Heart right ventricle (tissue), 16 donors: Measurements from ENCODE around the gene FRMD3. TPM values are rescaled to one million over a fixed set of nuclear protein-coding genes. Genes with fewer than 3 reads are reported as not detected.

ENCODE experiments used
- ATAC-seq, 8 donors: fragments of 200-7000 bp; cut with Tn5 transposase; one replicate each; pipeline ENCODE4 v1.9.1; 2020; ENCODE audit warnings: mild to moderate bottlenecking in 8 of 8, moderate library complexity in 8 of 8, moderate number of reproducible peaks in 1 of 8
- DNase-seq, 2 donors: peaks; one replicate each; pipeline ENCODE4 v3.0.0-alpha.2; 2020
- H3K27ac ChIP-seq, 10 donors: fragments of 200-600 bp; sonication (generic) in 2 of 10; one replicate each; pipeline versions ENCODE4 v1.5.0 to v1.8.0; 2020 to 2022; ENCODE audit warnings: mild to moderate bottlenecking in 3 of 10
- H3K27me3 ChIP-seq, 7 donors: fragments of 200-600 bp; one replicate each; pipeline ENCODE4 v1.8.0; 2021 to 2022; ENCODE audit warnings: mild to moderate bottlenecking in 2 of 7
- H3K36me3 ChIP-seq, 9 donors: fragments of 200-600 bp; sonication (generic) in 1 of 9; one replicate each; pipeline versions ENCODE4 v1.5.0 to v1.8.0; 2020 to 2022; ENCODE audit warnings: mild to moderate bottlenecking in 2 of 9
- H3K4me1 ChIP-seq, 9 donors: fragments of 200-600 bp; sonication (generic) in 1 of 9; one replicate each; pipeline versions ENCODE4 v1.5.0 to v1.8.0; 2020 to 2022; ENCODE audit warnings: mild to moderate bottlenecking in 4 of 9
- H3K4me3 ChIP-seq, 10 donors: fragments of 200-600 bp; sonication (generic) in 2 of 10; one replicate each; pipeline versions ENCODE4 v1.5.0 to v1.8.0; 2020 to 2022; ENCODE audit warnings: mild to moderate bottlenecking in 7 of 10, moderate library complexity in 2 of 10
- H3K9me3 ChIP-seq, 11 donors: fragments of 200-600 bp in 10 of 11; sonication (generic) in 2 of 11; one replicate each; pipeline versions ENCODE4 v1.5.0 to v1.8.0; 2013 to 2022; ENCODE audit warnings: mild to moderate bottlenecking in 2 of 11, control low read depth in 1 of 11, moderate library complexity in 1 of 11
- CTCF ChIP-seq, 9 donors: fragments of 200-600 bp; sonication (generic) in 2 of 9; IDR thresholded peaks; one replicate each; pipeline versions ENCODE4 v1.5.0 to v1.8.0; 2021 to 2022; ENCODE audit warnings: antibody characterized with exemption in 9 of 9, mild to moderate bottlenecking in 5 of 9, moderate library complexity in 1 of 9
- WGBS, 2 donors: extraction: QIAGEN DNeasy Blood & Tissue Kit; methylation state at CpG; one replicate each; pipeline ENCODE4 v1.1.7; 2013; ENCODE audit warnings: inconsistent platforms in 1 of 2; 5-methylcytosine and 5-hydroxymethylcytosine counted together
- intact Hi-C, 10 donors: fragments of 100-400 bp; cut with DNase I; formaldehyde crosslinking; loops; one replicate each; pipeline versions ENCODE4 v1.11.1 to v1.14.2; 2022
- polyA plus RNA-seq, 2 donors: library from polyadenylated mRNA; stranded (reverse); fragments of 200-250 nt; gene quantifications; one replicate each; pipeline ENCODE4 v1.2.3, GENCODE V29; 2013
- total RNA-seq, 10 donors: library from RNA; stranded (reverse); fragmentation: NEBNext Ultra II Directional in 3 of 10; extraction: Animal tissue kit (Norgen Biotek cat#: 25700) in 3 of 10; gene quantifications; one replicate each; pipeline versions ENCODE4 v1.2.1 to v1.2.4, GENCODE V29; 2021 to 2023
- donor health status: Arrhythmogenic right ventricular cardiomyopathy.
- donor health status: ischemic (EF 13 %, LVEDD 7.1; RV severe dilation, severe dysfunction).
- donor health status: healthy with polysubstance abuse.
- donor health status: DM: no; HTN: yes; CAD: no.
- donor health status: DM: no; HTN: no; CAD: no.
- donor health status: ischemic (EF 25% LVEDD 6.9; RV normal size, moderate dysfunction).
- donor health status: ischemic (EF 25% LVEDD 5.7; RV mildly dilated, moderate dysfunction).
- donor health status: healthy.
- donor health status: DM: yes; HTN: yes; CAD: no.
- donor health status: Ischemic cardiomyopathy.
- donor health status: ischemic (EF 35%, LVEDD 5.7; RV mildly dilated, moderate dysfunction).
- donor health status: nonischemic (EF 11% LVEDD 7.7; RV severe dilation, severe dysfunction).
- donor health status: DM: yes; HTN: yes; CAD: no.
- donor health status: PGD.
- donor health status: ischemic (EF 29% LVEDD 5.4; RV normal size, mild dysfunction).
- donor health status: nonischemic (EF 23%, LVEDD 6.1; RV moderate dilation, normal function).

The FRMD3 gene
- total and polyA plus RNA-seq, 12 donors = 23.1 to 145 (median 98.8) TPM

GRCh38 chr9:83435301-83435700 is 102.9 kb downstream of the FRMD3 start:
- TF ChIP-seq CTCF (IDR thresholded peaks at IDR 0.05) = no peak
- peaks cover 10 to 47% (median 32%) of the 10 kb centered on the region in 9 donors for H3K4me1 ChIP-seq
- no peaks in the 10 kb centered on the region for H3K36me3 ChIP-seq
- H3K4me3 ChIP-seq = no peak overlapping the region
- no peaks in the 10 kb centered on the region for H3K27me3 ChIP-seq
- intact Hi-C loops = loop anchor here in 1 of 10 donors (10.0 kb wide), 1 partner anchor 90 kb away; no protein-coding TSS in a partner anchor
- H3K27ac ChIP-seq = no peak overlapping the region
- H3K9me3 ChIP-seq = no peaks in the 10 kb centered on the region
- DNase-seq (no peak), ATAC-seq (no peak)
- WGBS, 2 donors = 89 to 92% methylated on average over 4 of the region's 4 CpGs

GRCh38 chr9:83434254-83434653 is 103.9 kb downstream of the FRMD3 start:
- no peaks in the 10 kb centered on the region for H3K9me3 ChIP-seq
- DNase-seq = no peak
- H3K27me3 ChIP-seq = no peaks in the 10 kb centered on the region
- H3K4me3 ChIP-seq = no peak overlapping the region
- peaks cover 10 to 47% (median 32%) of the 10 kb centered on the region in 9 donors for H3K4me1 ChIP-seq
- intact Hi-C loops = loop anchor here in 4 of 10 donors (5.0 to 10.0 kb wide), 3 partner anchors 38 to 103 kb away; partner anchors contain the start of gene FRMD3 (in 1 of the 4)
- ATAC-seq = no peak
- no peak for TF ChIP-seq CTCF (IDR thresholded peaks at IDR 0.05)
- WGBS, 2 donors = 86 to 97% methylated on average over 1 of the region's 1 CpG
- H3K27ac ChIP-seq = peak overlapping the region in 4 of 10 donors; percentile 4 to 63 (median 19)
- no peaks in the 10 kb centered on the region for H3K36me3 ChIP-seq

- intact Hi-C loops = loop anchor here in 4 of 10 donors (2.0 to 10.0 kb wide), 4 partner anchors 38 to 103 kb away; partner anchors contain the start of gene FRMD3 (in 1 of the 4)
- no peak for ATAC-seq
- peaks cover 10 to 47% (median 32%) of the 10 kb centered on the region in 9 donors for H3K4me1 ChIP-seq
Observed at GRCh38 chr9:83433846-83434245, 104.4 kb downstream of the FRMD3 start.

GRCh38 chr9:83432877-83433550 is 105.2 kb downstream of the FRMD3 start:
- ATAC-seq = no peak
- 86 to 92% methylated on average over 2 of the region's 2 CpGs for WGBS, 2 donors
- H3K27ac ChIP-seq = peak overlapping the region in 5 of 10 donors; percentile 45 to 70 (median 63)

More at GRCh38 chr9:83433846-83434245, 104.4 kb downstream of the FRMD3 start:
- Histone ChIP-seq H3K9me3 (no peaks in the 10 kb centered on the region), H3K4me3 (no peak overlapping the region), H3K36me3 (no peaks in the 10 kb centered on the region), H3K27me3 (no peaks in the 10 kb centered on the region), H3K27ac (peak overlapping the region in 4 of 10 donors; percentile 4 to 63 (median 19))
- WGBS, 2 donors = 96 to 97% methylated on average over 1 of the region's 1 CpG
- no peak for DNase-seq
- no peak for TF ChIP-seq CTCF (IDR thresholded peaks at IDR 0.05)

More at GRCh38 chr9:83432877-83433550, 105.2 kb downstream of the FRMD3 start:
- Histone ChIP-seq H3K9me3 (no peaks in the 10 kb centered on the region), H3K36me3 (no peaks in the 10 kb centered on the region), H3K4me3 (no peak overlapping the region), H3K27me3 (no peaks in the 10 kb centered on the region), H3K4me1 (peaks cover 10 to 47% (median 32%) of the 10 kb centered on the region in 9 donors)
- intact Hi-C loops = loop anchor here in 4 of 10 donors (2.0 to 10.0 kb wide), 4 partner anchors 39 to 104 kb away; partner anchors contain the start of gene FRMD3 (in 1 of the 4)
- no peak for DNase-seq
- TF ChIP-seq CTCF (IDR thresholded peaks at IDR 0.05) = no peak
